Measurements from ENCODE around the gene FCER1G. TPM values are rescaled to one million over a fixed set of nuclear protein-coding genes. Genes with fewer than 3 reads are reported as not detected.

The FCER1G gene
- total RNA-seq, 1 donor from 2014 or later, result 176 TPM

GRCh38 chr1:161187311-161187710, 27.8 kb upstream of the FCER1G start:
- DNase-seq (ENCODE audit: low spot score), result no peak

GRCh38 chr1:161188381-161188780, 26.7 kb upstream of the FCER1G start:
- no peak for DNase-seq (ENCODE audit: low spot score)

- no peak for DNase-seq (ENCODE audit: low spot score)
Measured at GRCh38 chr1:161189036-161189435, 26.1 kb upstream of the FCER1G start.

- DNase-seq (ENCODE audit: low spot score), result no peak
Measured at GRCh38 chr1:161190962-161191521, 24.1 kb upstream of the FCER1G start.

GRCh38 chr1:161191971-161192370, 23.1 kb upstream of the FCER1G start:
- DNase-seq (ENCODE audit: low spot score), result no peak

- no peak for DNase-seq (ENCODE audit: low spot score)
Measured at GRCh38 chr1:161192476-161193465, 22.3 kb upstream of the FCER1G start.

- no peak for DNase-seq (ENCODE audit: low spot score)
Measured at GRCh38 chr1:161193561-161194235, 21.4 kb upstream of the FCER1G start.

DNA sequence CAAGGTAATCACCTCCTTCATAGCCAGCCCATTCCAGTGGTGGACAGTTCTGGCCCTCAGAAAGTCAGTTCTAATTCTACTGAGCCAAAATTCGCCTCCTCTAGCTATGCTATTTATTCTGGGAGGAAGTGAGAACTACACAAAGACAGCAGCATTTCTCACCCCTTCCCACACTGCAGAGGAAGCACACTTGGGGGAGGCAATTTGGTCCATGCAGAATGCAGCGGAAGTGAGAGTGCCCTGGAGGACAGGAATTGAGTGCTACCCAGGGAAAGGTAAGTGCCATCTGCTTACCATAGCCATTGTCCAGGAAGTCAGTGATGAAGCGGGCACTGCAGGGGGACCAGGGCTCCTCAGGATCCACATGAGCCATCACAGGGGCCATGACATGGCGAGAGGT, 19.9 kb upstream of the FCER1G start:
- DNase-seq (ENCODE audit: low spot score), result no peak

DNA sequence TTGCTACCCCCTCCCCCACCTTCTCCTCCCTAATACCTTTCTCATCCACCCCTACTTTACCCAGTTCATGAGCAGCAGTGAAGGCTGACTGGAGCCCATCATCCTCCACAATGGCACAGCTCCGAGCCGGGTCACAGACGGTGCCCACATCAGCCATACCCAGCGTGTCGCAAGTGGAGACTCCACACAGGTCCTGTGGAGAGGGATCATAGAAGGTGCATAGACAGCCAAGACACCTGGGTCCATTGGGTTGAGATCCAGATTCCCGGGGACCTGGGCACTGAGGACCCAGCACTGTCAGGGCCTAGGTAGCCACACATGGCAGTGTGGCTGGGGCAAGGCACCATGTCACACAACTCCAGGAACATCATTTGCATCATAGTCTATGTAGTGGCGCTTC, 19.0 kb upstream of the FCER1G start:
- no peak for DNase-seq (ENCODE audit: low spot score)

DNA sequence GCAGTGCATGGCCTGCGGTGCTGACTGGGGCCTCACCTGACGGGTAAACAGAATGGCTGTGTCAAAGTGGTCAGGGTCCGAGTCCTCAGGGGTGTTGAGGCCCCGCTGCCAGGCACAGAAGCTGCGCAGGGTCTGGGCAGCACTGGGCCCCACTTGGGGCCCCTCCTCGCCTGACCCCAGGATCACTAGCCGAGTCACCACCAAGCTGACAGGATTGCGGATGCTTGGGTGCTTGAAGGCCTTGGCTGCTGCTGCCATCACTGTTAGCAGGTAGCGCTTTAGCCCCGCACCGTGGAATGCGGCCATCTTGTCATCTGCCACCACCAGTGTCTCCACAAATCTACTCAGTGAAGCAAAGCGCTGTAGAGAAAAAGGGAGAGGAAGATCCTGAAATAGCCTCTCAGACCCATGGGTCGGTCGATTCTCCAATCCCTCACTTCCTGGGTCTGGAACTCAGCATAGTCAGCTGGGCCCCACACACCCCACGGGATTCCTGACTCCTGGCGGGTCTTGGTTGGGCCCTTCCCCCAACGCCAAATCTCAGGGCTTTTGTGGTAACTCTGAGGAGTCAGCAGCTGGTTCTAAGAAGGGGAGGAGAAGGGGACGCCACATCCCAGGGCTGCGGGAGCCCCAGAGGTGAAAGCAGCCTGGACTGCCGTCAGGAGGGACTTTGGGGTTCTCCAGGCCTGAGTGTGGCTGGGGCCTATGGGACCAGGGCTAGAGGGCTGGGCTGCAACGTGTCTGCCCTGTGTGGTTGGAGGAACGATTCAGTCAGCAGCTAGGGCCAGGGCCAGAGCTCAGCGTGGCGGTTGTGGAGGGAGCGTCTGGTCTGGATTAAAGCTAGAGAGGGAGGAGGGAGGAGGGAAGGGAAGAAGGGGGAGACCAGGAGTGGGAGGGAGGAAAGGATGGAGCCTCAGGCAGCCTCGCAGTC, 18.3 kb upstream of the FCER1G start:
- no peak for DNase-seq (ENCODE audit: low spot score)

GRCh38 chr1:161197560-161198193, 17.4 kb upstream of the FCER1G start:
- no peak for DNase-seq (ENCODE audit: low spot score)

DNA sequence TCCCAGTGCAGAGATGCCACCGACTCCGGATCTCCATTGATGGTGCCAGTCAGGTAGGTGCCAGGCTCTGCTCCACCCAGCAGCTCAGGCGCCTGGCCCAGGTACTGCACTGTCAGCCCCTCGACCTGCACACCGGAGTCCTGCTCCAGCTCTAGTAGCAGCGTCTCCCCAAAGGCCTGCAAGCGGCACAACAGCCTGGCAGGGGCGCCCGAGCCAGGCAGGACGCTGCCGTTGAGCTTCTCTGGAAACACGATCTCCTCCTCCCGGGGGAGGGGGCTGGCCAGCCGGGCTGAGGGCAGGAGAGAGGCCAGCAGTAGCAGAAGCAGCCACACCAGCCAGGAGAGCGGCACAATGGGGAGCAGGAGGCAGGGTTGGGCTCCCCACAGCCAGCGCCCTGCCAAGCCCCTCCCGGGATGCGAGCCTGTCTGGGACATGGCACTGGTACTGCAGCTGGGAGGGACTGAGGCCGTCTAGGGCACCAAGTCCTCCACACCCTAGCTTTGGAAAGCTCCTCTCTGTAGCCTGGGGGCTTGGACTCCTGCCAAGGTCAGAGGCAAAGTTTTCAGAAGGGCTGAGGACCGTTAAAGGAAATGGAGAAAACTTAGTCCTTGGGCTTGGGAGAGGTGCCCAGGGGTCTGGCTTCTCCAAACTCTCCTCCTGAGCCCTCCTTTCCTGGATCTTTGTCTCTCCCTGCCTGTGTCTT, 16.8 kb upstream of the FCER1G start:
- DNase-seq (ENCODE audit: low spot score), result no peak

GRCh38 chr1:161198897-161199431, 16.1 kb upstream of the FCER1G start, which contains the start of gene ADAMTS4:
TSS of gene ADAMTS4 (minus strand) at chr1:161199054. CDS start at chr1:161198627, 427 bp downstream.
- no peak for DNase-seq (ENCODE audit: low spot score)

- DNase-seq (ENCODE audit: low spot score), result no peak
Measured at GRCh38 chr1:161199506-161200139, 15.5 kb upstream of the FCER1G start.

GRCh38 chr1:161200421-161200991, 14.6 kb upstream of the FCER1G start:
- no peak for DNase-seq (ENCODE audit: low spot score)

- no peak for DNase-seq (ENCODE audit: low spot score)
Measured at GRCh38 chr1:161200992-161201835, 13.9 kb upstream of the FCER1G start.

DNA sequence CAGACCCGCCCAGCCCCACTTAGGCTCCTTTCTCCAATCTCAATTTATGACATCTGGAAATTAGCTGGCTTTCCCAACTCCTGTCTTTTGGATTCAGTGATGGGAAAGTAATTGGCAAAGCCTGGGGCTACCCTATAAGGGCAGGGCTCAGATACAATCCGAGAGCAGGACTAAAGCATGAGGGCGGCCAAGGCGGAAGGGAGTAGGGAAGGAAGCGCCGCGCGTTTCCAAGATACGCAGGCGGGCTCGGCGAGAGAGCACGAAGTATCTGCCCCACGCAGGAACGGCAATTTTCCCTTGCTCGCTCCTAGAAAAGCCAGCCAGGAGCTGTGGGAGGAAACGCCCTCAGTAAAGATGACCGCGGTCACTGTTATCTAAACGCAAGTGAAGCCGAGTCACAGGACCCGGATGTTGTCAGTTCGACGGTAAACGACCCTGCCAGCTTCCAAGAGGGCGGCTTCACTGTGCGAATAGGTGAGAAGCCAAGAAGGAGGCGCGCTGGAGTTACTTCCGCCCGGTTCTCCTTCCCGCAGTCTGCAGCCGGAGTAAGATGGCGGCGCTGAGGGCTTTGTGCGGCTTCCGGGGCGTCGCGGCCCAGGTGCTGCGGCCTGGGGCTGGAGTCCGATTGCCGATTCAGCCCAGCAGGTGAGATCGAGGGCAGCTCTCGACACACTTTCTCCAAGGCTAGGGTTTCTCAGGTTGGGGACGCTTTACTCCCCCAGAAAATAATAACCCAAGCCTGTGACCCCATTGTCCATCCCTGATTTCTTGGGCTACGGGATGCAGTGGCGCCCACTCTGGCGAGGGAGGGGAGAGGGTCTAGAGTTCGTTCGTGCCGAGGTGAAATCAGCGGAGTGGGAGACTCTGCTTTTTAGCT, 13.0 kb upstream of the FCER1G start, which contains the start of gene NDUFS2:
TSS of gene NDUFS2 (plus strand) at position 532 of the 877 bp plus-strand sequence. CDS start at position 551, 19 bp downstream.
- DNase-seq (ENCODE audit: low spot score), result peak; percentile 97
